Lower lobe of right lung (tissue), 2 donors: Measurements from ENCODE around the gene TREML4. TPM values are rescaled to one million over a fixed set of nuclear protein-coding genes. Genes with fewer than 3 reads are reported as not detected.
A peak's percentile ranks its signal among the peaks of the same experiment; 100 is the strongest.

Source experiments
- ATAC-seq, 2 donors: fragments of 200-7000 bp; cut with Tn5 transposase; one replicate each; pipeline ENCODE4 v1.9.1; 2020 to 2022; ENCODE audit warnings: mild to moderate bottlenecking in 2 of 2, moderate library complexity in 2 of 2
- DNase-seq: peaks from one replicate; pipeline ENCODE4 v3.0.0-alpha.2; 2020
- H3K27ac ChIP-seq: fragments of 200-600 bp; one replicate; pipeline ENCODE4 v1.8.0; 2022
- H3K27me3 ChIP-seq: fragments of 200-600 bp; one replicate; pipeline ENCODE4 v1.8.0; 2022; ENCODE audit warnings: low read depth
- H3K36me3 ChIP-seq: fragments of 200-600 bp; one replicate; pipeline ENCODE4 v1.8.0; 2022; ENCODE audit warnings: mild to moderate bottlenecking
- H3K4me1 ChIP-seq: fragments of 200-600 bp; one replicate; pipeline ENCODE4 v1.8.0; 2022
- H3K4me3 ChIP-seq: fragments of 200-600 bp; one replicate; pipeline ENCODE4 v1.8.0; 2022; ENCODE audit warnings: mild to moderate bottlenecking
- H3K9me3 ChIP-seq: fragments of 200-600 bp; one replicate; pipeline ENCODE4 v1.8.0; 2022
- CTCF ChIP-seq: fragments of 200-600 bp; IDR thresholded peaks from one replicate; pipeline ENCODE4 v1.8.0; 2022; ENCODE audit warnings: antibody characterized with exemption, mild to moderate bottlenecking
- intact Hi-C: fragments of 100-400 bp; cut with DNase I; formaldehyde crosslinking; loops from one replicate; pipeline ENCODE4 v1.11.0; 2022
- total RNA-seq: library from RNA; stranded (reverse); fragmentation: NEBNext Ultra II Directional; extraction: Animal tissue kit (Norgen Biotek cat#: 25700); gene quantifications from one replicate; pipeline ENCODE4 v1.2.1, GENCODE V29; 2021
- donor health status: DM: no; HTN: yes; CAD: no; lungs with severe emphysema.

The TREML4 gene
- total RNA-seq, 1 donor from 2014 or later = not detected

GRCh38 chr6:41288030-41288753 is 60.0 kb downstream of the TREML4 start:
- Histone ChIP-seq H3K9me3 (no peaks in the 10 kb centered on the region), H3K4me1 (peaks cover 34% of the 10 kb centered on the region), H3K27me3 (no peaks in the 10 kb centered on the region), H3K36me3 (no peaks in the 10 kb centered on the region), H3K4me3 (no peak overlapping the region), H3K27ac (peak overlapping the region; percentile 47)
- TF ChIP-seq CTCF = no peak
- DNase-seq (no peak), ATAC-seq (peak; percentile 69 to 79)
- intact Hi-C loops = no loop called here

Other genes starting within 250 kb of the TREML4 start
- gene UNC5CL, start 189.1 kb upstream of the TREML4 start, total RNA-seq = 1.1 TPM
- not detected for gene TSPO2, start 185.9 kb upstream of the TREML4 start, total RNA-seq
- 0.65 TPM for gene APOBEC2, start 175.1 kb upstream of the TREML4 start, total RNA-seq
- gene OARD1, start 156.0 kb upstream of the TREML4 start, total RNA-seq = 28.7 TPM
- gene NFYA, start 155.4 kb upstream of the TREML4 start, total RNA-seq = 21.0 TPM
- gene TREML1, start 74.0 kb upstream of the TREML4 start, total RNA-seq = 2.0 TPM
- gene TREM2, start 65.2 kb upstream of the TREML4 start, total RNA-seq = 58.5 TPM
- gene TREML2, start 27.2 kb upstream of the TREML4 start, total RNA-seq = 1.4 TPM
- 160 TPM for gene TREM1, start 58.3 kb downstream of the TREML4 start, total RNA-seq
- not detected for gene NCR2, start 107.3 kb downstream of the TREML4 start, total RNA-seq